ENCODE measurements around the gene SEPTIN6.

DNA sequence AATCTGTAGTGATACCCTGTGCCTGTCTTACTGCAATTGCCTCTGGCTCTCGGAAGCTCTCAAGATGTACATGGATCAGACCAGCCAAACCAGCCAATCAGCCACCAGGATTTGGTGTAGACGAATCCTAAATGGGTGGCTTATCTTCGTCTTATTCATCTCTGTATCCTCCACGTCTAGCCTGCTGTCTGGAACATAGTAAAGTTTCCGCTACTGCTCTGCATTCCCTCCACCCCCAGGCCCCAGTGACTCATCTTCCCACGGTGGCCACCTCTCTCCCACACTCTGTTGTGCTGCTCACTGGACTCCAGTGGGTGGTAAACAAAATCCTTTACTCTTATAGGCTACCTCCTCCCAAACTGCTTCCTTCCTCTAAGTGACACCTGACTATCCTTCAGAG lies 37.8 kb downstream of the SEPTIN6 start:
- TF ChIP-seq, protein P1, sequence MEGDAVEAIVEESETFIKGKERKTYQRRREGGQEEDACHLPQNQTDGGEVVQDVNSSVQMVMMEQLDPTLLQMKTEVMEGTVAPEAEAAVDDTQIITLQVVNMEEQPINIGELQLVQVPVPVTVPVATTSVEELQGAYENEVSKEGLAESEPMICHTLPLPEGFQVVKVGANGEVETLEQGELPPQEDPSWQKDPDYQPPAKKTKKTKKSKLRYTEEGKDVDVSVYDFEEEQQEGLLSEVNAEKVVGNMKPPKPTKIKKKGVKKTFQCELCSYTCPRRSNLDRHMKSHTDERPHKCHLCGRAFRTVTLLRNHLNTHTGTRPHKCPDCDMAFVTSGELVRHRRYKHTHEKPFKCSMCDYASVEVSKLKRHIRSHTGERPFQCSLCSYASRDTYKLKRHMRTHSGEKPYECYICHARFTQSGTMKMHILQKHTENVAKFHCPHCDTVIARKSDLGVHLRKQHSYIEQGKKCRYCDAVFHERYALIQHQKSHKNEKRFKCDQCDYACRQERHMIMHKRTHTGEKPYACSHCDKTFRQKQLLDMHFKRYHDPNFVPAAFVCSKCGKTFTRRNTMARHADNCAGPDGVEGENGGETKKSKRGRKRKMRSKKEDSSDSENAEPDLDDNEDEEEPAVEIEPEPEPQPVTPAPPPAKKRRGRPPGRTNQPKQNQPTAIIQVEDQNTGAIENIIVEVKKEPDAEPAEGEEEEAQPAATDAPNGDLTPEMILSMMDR (IDR thresholded peaks at IDR 0.05): no peak
- TF ChIP-seq POLR2AphosphoS5 (IDR thresholded peaks at IDR 0.05; ENCODE audit: low read depth, low read length) (no peak), SIN3A (IDR thresholded peaks at IDR 0.05; ENCODE audit: borderline replicate concordance, insufficient read depth, low read depth, low read length) (no peak), TCF7L2 (IDR thresholded peaks at IDR 0.05; ENCODE audit: low read depth, low read length) (no peak)
- TF ChIP-seq, protein P2, sequence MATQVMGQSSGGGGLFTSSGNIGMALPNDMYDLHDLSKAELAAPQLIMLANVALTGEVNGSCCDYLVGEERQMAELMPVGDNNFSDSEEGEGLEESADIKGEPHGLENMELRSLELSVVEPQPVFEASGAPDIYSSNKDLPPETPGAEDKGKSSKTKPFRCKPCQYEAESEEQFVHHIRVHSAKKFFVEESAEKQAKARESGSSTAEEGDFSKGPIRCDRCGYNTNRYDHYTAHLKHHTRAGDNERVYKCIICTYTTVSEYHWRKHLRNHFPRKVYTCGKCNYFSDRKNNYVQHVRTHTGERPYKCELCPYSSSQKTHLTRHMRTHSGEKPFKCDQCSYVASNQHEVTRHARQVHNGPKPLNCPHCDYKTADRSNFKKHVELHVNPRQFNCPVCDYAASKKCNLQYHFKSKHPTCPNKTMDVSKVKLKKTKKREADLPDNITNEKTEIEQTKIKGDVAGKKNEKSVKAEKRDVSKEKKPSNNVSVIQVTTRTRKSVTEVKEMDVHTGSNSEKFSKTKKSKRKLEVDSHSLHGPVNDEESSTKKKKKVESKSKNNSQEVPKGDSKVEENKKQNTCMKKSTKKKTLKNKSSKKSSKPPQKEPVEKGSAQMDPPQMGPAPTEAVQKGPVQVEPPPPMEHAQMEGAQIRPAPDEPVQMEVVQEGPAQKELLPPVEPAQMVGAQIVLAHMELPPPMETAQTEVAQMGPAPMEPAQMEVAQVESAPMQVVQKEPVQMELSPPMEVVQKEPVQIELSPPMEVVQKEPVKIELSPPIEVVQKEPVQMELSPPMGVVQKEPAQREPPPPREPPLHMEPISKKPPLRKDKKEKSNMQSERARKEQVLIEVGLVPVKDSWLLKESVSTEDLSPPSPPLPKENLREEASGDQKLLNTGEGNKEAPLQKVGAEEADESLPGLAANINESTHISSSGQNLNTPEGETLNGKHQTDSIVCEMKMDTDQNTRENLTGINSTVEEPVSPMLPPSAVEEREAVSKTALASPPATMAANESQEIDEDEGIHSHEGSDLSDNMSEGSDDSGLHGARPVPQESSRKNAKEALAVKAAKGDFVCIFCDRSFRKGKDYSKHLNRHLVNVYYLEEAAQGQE (IDR thresholded peaks at IDR 0.05; ENCODE audit: insufficient read depth in 1 of 2, low read depth in 2 of 2, low read length in 1 of 2): no peak
